Fibroblast of pulmonary artery (primary cell): Measurements from ENCODE around the gene GNAZ.

Experiments
- DNase-seq: peaks from one replicate; pipeline ENCODE4 v3.0.0-alpha.2; 2010; ENCODE audit warnings: low read depth
- H3K4me3 ChIP-seq: replicated peaks from 2 replicates; pipeline ENCODE4 v1.5.1; 2011; ENCODE audit warnings: low read depth, mild to moderate bottlenecking, control low read depth, low read length, moderate library complexity
- TF ChIP-seq, protein P1 (sequence below): IDR thresholded peaks from 2 replicates; pipeline ENCODE4 v1.5.1; 2011; ENCODE audit warnings: mild to moderate bottlenecking, control low read depth, low read length, inconsistent platforms; ENCODE audit errors: missing control alignments

The GNAZ gene

DNA sequence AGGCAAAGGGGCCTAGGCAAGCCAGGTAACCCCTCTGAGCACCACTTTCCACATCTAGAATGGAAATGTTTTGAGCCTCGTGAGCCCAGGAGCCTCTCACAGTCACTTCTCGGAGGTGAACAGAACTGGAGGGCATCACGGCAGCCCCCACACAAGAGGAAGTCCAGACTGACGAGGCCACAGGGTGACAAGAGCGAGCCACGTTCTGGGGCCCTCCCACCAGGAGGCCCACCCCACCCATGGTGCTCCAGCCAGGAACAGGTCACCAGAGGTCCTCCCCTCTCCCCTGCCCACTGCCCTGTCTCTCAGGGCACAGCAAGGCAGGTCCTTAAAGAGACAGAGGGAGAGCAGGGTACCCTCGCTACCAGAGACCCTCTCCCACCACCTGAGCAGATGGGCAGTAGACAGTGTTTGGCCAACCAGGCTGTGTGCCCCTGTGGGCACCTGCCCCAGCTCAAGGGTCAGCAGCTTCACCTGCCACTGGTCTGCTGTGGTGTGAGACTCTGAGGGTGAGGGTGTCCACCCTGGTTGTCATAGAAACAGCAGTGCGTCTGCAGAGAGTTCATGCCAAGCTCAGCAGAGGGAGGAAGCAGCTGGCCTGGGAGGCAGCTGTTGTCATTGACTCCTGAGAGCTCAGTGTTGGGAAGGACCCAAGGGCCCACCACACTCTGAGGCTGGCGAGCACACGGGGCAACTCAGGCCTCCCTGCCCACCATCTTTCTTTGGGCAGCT, 40.0 kb downstream of the GNAZ start:
- no peak overlapping the region for H3K4me3 ChIP-seq
- DNase-seq, result no peak

DNA sequence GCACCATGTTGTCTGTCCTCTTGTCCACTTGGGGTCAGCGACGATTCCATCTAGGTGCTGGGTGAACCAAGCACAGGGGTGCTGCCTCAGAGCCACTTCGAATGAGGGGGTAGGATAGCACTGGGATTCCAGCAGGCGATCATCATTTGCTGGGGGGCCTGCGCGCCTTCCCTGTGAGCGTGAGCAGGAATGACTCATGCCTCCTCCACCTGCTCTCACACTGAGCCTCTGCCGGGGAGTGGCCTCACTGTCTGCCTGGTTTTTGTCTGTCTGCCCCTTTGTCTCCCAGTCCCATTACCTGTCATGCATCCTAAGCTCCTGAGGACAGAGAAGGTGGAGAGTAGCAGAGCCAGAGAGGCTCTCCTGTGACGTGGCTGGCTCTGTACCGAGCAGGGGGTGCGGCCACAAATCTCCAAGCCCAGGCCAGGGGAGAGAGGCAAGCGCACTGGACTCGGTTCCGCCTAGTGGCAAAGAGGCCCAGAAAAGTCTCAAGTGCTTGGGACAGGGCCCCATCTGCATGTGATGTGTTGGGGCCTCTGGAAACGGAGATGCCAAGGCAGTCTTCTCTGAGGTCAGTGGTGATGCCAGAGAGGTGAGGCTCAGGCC, 40.7 kb downstream of the GNAZ start:
- no peak for DNase-seq
- H3K4me3 ChIP-seq, result no peak overlapping the region

More for the DNA sequence above, 40.0 kb downstream of the GNAZ start:
- TF ChIP-seq, protein P1, sequence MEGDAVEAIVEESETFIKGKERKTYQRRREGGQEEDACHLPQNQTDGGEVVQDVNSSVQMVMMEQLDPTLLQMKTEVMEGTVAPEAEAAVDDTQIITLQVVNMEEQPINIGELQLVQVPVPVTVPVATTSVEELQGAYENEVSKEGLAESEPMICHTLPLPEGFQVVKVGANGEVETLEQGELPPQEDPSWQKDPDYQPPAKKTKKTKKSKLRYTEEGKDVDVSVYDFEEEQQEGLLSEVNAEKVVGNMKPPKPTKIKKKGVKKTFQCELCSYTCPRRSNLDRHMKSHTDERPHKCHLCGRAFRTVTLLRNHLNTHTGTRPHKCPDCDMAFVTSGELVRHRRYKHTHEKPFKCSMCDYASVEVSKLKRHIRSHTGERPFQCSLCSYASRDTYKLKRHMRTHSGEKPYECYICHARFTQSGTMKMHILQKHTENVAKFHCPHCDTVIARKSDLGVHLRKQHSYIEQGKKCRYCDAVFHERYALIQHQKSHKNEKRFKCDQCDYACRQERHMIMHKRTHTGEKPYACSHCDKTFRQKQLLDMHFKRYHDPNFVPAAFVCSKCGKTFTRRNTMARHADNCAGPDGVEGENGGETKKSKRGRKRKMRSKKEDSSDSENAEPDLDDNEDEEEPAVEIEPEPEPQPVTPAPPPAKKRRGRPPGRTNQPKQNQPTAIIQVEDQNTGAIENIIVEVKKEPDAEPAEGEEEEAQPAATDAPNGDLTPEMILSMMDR, result no peak

DNA sequence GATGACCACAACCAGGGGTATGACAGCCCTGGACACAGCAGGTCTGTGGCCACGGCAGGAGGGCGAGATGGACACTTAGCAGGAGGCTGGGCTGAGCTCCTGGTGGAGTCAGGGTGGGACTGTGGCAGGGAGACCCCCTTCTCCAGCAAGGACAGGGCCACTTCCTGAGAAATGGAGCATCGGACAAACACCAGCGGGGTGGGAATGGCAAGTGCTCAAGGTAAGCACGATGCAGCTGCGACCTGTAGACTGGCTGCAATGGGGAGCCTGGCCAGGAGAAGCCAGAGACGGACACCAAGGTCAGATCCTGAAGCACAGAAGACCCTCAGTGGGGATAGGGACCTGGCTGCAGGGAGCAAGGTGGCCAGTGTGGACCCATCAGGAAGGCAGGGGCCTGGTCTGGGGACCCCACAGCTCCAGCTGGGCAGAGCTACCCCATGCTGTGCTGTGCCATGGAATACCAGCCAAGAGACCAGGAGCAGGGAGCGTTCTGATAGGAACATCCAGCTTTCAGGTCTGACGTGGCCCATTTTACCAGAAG, 42.2 kb downstream of the GNAZ start:
- H3K4me3 ChIP-seq, result no peak overlapping the region
- TF ChIP-seq, protein P1, result no peak
- DNase-seq, result no peak

More for the DNA sequence above, 40.7 kb downstream of the GNAZ start:
- TF ChIP-seq, protein P1, result no peak

DNA sequence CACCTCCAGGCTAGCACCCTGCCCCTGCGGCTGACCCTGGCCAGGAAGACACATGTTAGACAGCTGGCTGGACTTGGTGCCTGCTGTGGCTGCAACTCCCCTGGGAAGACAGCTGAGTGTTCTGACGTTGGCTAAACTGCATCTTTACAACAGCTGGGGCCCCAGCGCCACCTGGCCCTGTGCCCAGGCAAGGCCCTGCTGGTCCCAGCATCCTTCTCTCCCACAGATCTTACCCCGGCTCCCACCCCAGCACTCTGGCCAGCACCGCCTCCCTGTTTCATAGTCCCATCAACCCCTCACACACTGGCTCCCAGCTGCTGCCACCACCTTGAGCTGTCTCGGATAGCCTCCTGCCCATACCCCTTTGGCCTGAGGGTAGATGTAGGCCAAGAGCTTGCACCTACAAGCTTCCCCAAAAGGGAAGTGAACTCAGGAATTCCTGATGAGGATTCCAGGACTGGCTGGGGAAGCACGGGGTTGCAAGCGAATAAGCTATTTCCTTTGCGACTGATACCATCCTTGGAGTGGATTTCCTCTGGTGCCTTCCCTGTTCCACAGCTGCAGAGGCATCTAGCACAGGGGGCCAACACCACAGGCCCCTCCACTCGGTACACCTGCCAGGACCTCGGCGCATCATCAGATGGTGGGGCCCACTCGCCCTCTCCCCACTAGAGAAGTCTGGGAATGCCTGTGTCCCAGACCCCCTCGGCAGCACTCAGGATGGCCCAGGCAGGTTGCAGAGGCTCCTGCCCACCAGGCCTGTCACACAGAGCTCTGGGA, 42.9 kb downstream of the GNAZ start:
- DNase-seq, result peak; percentile 52
- no peak overlapping the region for H3K4me3 ChIP-seq
- TF ChIP-seq, protein P1, result no peak

DNA sequence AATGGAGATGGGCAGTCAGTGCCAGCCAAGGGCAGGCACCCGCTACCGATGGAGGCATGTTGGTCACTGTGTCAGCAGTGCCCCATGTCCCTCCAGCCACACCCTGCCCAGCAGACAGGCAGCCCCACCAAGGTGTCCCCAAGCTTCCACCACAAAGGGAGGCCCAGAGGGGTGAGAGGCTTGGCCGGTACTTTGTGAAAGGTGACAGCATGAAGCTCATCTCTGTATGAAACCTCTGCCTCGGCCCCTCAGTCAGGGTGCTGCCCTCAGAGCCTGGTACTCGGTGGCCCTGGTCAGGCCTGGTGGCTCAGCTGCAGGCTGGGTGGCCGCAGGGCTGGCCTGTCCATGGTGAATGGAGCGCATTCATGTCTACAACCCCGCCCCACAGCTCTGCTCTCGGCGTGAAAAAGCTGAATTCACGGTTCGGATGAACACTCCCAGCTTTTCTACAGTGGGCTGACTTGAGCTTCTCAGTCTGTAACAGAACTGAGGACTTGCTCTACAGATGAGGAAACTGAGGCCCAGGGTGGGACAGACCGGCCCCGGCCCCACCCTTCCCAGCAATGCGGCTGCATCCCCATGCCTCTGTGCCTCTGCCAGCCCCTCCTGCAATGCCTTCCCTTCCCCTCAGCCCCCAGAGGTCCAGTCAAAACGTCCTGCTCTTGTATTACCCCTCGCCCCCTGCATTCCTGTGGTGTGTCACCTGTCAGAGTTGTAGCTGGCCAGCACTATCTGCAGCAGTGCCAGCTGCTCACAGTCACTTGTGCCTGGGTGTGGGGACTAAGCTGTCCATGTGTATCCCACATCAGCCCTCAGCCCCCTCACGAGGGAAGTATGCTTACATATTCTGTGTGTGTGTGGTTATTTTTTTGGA, 43.8 kb downstream of the GNAZ start:
- DNase-seq, result no peak
- no peak overlapping the region for H3K4me3 ChIP-seq
- TF ChIP-seq, protein P1, result no peak

DNA sequence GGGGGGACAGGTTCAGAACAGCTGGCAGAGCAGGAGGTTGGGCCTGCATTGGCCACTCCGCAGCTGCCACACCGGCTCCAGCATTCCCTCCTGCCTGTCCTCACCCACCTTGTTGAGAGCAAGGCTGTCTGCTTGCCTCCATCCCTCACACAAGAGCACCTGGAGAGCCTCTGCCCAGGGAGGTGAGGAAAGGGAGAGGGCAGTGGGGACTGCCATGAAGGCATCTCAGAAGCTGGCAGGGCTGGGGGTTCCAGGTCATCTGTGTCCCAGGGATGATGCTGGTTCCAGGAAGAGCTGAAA, 44.4 kb downstream of the GNAZ start:
- no peak overlapping the region for H3K4me3 ChIP-seq
- no peak for DNase-seq
- TF ChIP-seq, protein P1, result no peak
